ENCODE data around the gene SLC4A2. TPM values are rescaled to one million over a fixed set of nuclear protein-coding genes. Genes with fewer than 3 reads are reported as not detected.
"Not testable (repeated sequence)": the region's sequence is repeated elsewhere in the genome, so short reads cannot be mapped to it uniquely, and the experiment has no call there.

SLC4A2 gene
- total RNA-seq, 1 donor from 2014 or later = 87.5 TPM

DNA sequence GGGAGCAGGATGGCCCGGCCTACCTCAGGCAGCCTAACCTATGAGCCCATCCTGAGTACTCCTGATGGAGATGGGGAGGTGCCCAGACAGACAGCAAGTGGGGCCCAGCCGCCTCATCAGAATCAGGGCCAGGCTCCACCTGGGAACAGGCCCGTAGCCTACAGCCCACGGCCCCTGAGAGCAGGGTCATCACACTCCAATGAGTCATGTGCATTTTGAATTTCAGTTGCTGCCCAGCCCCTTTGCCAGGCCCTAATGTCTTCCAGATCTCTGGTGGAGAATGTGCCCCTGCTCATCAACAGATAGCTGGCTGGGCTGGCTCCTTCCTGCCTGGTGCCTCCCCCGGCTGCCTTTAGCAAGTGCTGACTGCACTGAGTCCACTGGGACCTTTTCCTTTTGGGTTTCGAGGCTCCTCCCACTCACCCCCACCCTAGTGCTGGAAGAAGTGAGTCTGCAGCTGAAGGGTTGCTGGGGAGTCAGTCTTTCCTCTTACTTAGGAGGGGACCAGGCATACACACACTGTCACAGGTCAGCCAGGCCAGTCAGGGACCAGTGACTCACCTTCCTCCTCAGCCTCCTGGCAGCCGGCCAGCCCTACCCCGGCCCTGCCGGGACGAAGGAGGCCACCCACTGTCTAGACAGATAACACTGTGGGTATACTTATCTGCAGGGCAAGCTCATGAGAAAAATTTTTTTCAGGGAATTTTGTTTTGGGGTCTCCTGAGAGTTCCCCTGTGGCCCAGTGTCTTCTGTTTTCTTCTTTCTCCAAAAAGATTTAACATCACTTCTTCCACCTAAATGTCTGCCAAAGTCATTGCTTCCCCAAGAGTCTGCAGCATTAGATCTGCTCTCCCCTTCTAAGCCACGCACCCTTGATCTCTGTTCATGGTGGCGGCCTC lies 20.2 kb upstream of the SLC4A2 start:
- DNase-seq (ENCODE audit: low spot score) (peak; percentile 80), ATAC-seq (peak; percentile 63)
- intact Hi-C loops (cut with DNase I) = no loop called here

DNA sequence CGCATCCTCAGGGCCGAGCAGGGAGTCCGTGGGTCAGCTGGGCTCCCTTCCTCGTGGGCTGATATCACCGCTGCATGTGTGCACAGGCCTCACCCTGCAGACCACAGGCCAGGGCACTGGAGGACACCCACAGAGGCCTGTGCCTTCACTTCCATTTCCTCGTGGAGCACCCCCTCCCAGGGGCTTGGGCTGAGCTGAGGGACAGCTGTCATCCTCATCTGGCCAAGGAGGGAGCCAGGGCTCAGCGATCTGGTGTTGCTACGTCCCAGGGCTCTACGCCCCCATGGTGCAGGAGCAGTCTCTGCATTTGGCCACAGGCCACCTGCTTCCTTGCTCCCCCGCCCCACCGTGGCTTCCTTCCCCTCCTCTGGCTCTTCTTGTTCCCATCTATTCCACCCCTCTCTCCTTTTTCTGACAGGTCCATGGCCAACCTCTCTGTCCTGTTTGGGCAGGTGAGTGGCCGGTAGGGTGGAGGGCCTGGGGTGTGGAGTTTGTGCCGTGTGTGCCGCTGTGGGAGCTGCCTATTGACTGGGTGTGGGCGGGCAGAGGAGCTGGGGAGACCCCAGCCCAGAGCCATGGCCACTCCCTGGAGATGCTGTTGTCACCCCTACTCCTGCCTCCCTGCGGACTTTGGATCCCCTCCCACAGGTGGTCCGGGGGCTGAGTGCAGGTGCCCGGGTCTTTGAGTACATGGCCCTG lies 19.4 kb upstream of the SLC4A2 start:
- DNase-seq (ENCODE audit: low spot score) (no peak), ATAC-seq (peak; percentile 14)
- intact Hi-C loops (cut with DNase I) = loop anchor here (10.0 kb wide), 1 partner anchor 75 kb away; no protein-coding TSS in a partner anchor

GRCh38 chr7:151040616-151041375 lies 18.6 kb upstream of the SLC4A2 start:
- DNase-seq (ENCODE audit: low spot score) (no peak), ATAC-seq (no peak)
- intact Hi-C loops (cut with DNase I) = loop anchor here (10.0 kb wide), 1 partner anchor 74 kb away; no protein-coding TSS in a partner anchor

GRCh38 chr7:151043449-151043848 lies 15.9 kb upstream of the SLC4A2 start:
- intact Hi-C loops (cut with DNase I) = loop anchor here (10.0 kb wide), 1 partner anchor 71 kb away; no protein-coding TSS in a partner anchor
- DNase-seq (ENCODE audit: low spot score); ATAC-seq: not testable (repeated sequence)

- DNase-seq (ENCODE audit: low spot score) (no peak), ATAC-seq (no peak)
- intact Hi-C loops (cut with DNase I) = loop anchor here (10.0 kb wide), 1 partner anchor 71 kb away; no protein-coding TSS in a partner anchor
Measured at GRCh38 chr7:151043959-151044358, 15.4 kb upstream of the SLC4A2 start.

- intact Hi-C loops (cut with DNase I) = loop anchor here (10.0 kb wide), 1 partner anchor 70 kb away; no protein-coding TSS in a partner anchor
- ATAC-seq = no peak
- DNase-seq (ENCODE audit: low spot score) = no peak
Measured at GRCh38 chr7:151045262-151045661, 14.1 kb upstream of the SLC4A2 start.

DNA sequence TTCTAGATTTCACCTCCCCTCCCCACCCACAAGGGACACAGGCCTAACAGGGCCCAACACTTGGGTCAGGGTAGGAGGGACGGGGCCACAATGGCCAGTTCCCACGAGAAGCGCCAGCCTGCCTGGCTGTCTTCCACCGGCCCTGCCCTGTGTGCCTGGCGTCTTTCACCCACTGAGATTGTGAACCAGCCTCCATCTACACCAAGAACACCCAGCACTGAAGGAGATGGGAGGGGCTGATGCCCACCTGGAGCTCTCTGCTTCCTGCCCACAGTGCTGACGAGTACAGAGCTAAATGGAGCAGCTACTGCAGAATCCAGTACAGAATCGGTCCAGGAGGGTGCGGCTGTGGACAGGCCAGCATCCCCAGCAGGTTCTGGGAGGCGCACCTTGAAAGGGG lies 13.4 kb upstream of the SLC4A2 start:
- intact Hi-C loops (cut with DNase I) = loop anchor here (10.0 kb wide), 1 partner anchor 69 kb away; no protein-coding TSS in a partner anchor

DNA sequence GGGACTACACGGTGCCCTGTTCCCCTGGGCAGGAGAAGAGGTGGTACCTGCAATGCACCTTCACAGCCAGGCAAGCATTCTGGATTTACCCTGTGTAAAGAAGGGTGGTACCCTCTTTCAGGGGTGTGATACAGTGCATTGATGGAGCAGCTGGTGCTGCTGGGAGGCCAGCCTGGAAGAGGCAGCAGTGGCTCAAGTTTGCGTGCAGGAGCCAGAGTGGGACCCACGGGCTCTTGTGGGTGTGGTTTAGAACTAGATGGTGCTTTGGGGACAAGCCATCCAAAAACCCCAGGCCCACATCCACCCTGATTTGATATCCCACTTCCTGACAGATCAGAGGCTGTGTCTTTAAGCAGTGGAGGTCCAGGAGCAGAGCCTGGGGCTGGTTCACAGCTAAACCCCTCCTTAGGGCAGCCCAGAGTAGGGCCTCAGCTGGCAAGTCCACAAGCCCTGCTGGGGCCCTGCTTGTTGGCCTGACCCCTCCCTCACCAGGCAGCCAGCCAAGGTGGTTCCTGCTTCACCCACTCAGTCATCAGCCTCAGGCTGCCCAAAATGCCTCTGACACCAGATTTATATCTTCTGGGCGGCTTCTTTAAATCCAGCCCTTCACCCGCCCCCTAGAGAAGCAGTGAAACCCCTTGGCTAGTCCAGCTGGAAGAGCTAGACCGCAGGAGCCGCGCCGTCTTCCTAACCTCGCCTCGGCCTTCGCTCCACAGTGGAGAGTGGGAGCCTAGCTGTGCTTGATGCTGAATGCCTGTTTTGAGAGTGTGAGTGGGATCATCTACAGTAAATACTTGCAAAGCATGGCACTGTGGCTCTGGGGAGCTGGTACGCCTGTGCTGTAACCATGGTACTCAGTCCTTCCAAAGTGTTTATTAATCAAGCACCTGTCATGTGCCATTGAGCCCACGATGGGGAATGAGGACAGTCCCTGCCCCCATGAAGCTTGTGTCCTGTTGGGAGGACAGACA lies 12.5 kb upstream of the SLC4A2 start:
- intact Hi-C loops (cut with DNase I) = loop anchor here (10.0 kb wide), 1 partner anchor 68 kb away; no protein-coding TSS in a partner anchor
- ATAC-seq = peak; percentile 14
- DNase-seq (ENCODE audit: low spot score) = no peak

More for the DNA sequence above, 13.4 kb upstream of the SLC4A2 start:
- ATAC-seq (peak; percentile 8), DNase-seq (ENCODE audit: low spot score) (no peak)

DNA sequence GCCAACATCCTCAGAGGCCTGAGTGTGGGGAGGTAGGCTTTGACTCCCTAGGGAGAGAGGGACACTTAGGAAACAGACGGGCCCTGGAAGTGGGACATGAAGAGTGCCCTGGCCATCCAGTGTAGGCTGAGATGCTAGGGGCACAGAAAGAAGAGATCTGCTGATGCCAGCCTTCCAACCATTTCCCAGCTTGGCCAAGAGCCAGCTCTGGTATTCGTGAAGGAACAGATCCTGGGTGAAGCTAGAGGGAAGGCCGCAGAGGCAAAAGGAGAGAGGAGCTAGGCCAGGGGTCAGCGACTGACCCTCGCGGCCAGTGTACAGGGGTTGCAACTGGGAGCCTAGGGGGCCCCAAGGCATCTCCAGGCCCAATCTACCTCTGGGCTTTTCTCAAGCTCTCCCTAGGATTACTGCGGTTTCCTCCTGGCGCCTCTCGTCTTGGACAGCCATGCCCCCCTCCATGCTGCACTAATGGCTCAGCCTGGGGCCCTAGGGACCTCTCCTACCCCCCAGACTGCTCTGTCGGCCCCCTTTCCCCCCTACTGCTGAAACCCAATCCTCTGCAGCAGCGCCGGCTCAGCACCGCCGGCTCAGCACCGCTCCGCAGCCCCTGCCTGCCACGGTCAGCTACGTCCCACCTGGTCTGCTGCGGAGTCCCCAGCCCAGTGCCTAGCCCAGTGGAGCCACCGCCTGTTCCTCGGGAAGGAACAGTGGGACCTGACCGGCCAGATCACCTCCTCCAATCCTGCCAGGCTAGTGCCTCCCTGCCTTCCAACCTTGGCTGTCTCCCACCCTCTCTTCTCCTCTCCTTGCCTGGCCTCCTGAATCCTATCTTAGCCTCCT lies 11.2 kb upstream of the SLC4A2 start, which contains the start of gene ASIC3:
ASIC3 (plus strand) TSS at position 556 of the 840 bp plus-strand sequence. CDS start 355 bp downstream, outside the sequence.
- intact Hi-C loops (cut with DNase I) = loop anchor here (10.0 kb wide), 1 partner anchor 67 kb away; no protein-coding TSS in a partner anchor
- ATAC-seq (no peak), DNase-seq (ENCODE audit: low spot score) (no peak)

GRCh38 chr7:151048911-151049463 lies 10.4 kb upstream of the SLC4A2 start:
- DNase-seq (ENCODE audit: low spot score) = no peak
- intact Hi-C loops (cut with DNase I) = loop anchor here (10.0 kb wide), 1 partner anchor 66 kb away; no protein-coding TSS in a partner anchor

DNA sequence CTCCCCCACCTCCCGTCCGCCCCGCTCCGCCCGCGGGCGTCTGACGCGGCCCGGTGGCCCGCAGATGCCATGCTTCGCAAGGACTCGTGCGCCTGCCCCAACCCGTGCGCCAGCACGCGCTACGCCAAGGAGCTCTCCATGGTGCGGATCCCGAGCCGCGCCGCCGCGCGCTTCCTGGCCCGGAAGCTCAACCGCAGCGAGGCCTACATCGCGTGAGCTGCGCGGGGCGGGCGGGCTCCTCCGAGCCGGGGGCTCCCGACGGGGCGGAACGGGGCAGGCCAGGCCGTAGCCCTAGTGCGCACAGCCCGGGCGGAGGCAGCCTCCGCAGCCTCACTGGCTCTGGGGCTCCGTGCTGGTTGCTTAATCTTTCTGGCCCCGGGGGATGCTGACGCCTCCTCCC lies 8.3 kb upstream of the SLC4A2 start:
- intact Hi-C loops (cut with DNase I) = no loop called here
- DNase-seq (ENCODE audit: low spot score) (peak; percentile 78), ATAC-seq (peak; percentile 56)

More at GRCh38 chr7:151048911-151049463, 10.4 kb upstream of the SLC4A2 start:
- no peak for ATAC-seq

GRCh38 chr7:151053096-151053495 lies 6.3 kb upstream of the SLC4A2 start:
- ATAC-seq (no peak), DNase-seq (ENCODE audit: low spot score) (no peak)
- intact Hi-C loops (cut with DNase I) = no loop called here

DNA sequence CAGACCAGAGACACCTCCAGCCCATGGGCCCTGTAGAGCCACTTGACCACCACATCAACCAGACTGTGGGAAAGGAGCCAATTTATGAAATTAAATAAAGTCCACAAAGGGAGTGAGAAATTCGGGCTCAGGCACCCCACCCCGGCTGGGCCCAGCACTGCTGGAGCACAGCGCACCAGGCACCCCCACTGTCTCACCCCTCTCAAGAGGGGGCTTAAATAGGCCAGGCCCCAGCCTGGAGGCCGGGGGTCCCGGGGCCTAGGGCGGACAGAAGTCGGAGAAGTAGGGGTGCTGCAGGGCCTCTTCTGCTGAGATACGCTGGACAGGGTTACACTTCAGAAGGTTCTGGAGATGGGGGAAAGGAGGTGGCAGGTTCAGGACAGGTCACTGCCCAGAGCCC lies 5.6 kb upstream of the SLC4A2 start:
- DNase-seq (ENCODE audit: low spot score) (no peak), ATAC-seq (no peak)
- intact Hi-C loops (cut with DNase I) = no loop called here

DNA sequence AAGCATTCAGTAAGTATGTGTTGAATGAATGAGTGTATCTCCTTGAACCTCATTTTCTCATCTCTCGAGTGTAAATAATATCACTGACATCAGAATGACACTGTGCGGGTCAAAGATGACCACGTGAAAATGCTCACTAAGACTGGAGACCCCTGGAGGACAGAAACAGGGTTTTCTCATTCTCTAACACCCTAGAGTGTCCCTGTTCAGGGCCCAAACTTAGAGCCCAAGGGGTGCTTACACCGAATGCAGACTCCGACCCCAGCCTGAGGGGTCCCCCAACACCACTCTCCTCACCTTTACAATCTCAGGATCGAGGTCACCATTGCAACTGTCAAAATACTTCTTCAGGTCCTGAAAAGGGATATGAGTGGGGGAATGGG lies 3.1 kb upstream of the SLC4A2 start:
- ATAC-seq (no peak), DNase-seq (ENCODE audit: low spot score) (no peak)
- intact Hi-C loops (cut with DNase I) = no loop called here

- intact Hi-C loops (cut with DNase I) = no loop called here
- no peak for ATAC-seq
Measured at GRCh38 chr7:151056666-151057505, 2.5 kb upstream of the SLC4A2 start.

More at GRCh38 chr7:151056666-151057505, 2.5 kb upstream of the SLC4A2 start:
- no peak for DNase-seq (ENCODE audit: low spot score)
